K562 (cell line): Measurements from ENCODE around the gene SHISA7. TPM values are rescaled to one million over a fixed set of nuclear protein-coding genes. Genes with fewer than 3 reads are reported as not detected.

Source experiments
- ATAC-seq: fragments of 200-7000 bp; cut with Tn5 transposase; 3 replicates; pipeline ENCODE4 v1.9.1; 2020; ENCODE audit warnings: moderate library complexity
- BruUV-seq: library from RNA; stranded (reverse); fragments of 400-500 nt; replicated peaks from 2 replicates; lab custom pipeline; 2021; lab: Mats Ljungman, UMichigan
- CTCF ChIA-PET: fragments of 300-600 bp; formaldehyde crosslinking; extraction: SDS; loops from one replicate; lab custom pipeline; 2021; ENCODE audit warnings: low intra/inter-chr PET ratio; lab: Yijun Ruan, JAX
- POLR2A ChIA-PET: fragments of 300-600, 350-650 bp; sonication (Branson Sonifier 250); formaldehyde crosslinking; extraction: SDS; loops from one replicate; lab custom pipeline; 2021; ENCODE audit warnings: antibody characterized with exemption, inconsistent platforms; lab: Yijun Ruan, JAX
- DNase-seq, 4 experiments: peaks; one replicate each; pipeline versions ENCODE4 v3.0.0 to v3.0.0-alpha.2; 2011 to 2018; ENCODE audit warnings: low spot score in 3 of 4, mixed read lengths in 3 of 4; ENCODE audit errors: extremely low read depth in 1 of 4
- FAIRE-seq: peaks from 2 replicates; lab custom pipeline; 2011; peaks lifted over from hg19 to GRCh38; lab: Jason Lieb, UNC
- H2AFZ ChIP-seq: 2 replicates; pipeline ENCODE4 v1.6.0; 2011; ENCODE audit warnings: low read depth, low read length, control low read depth, inconsistent platforms
- H3K27ac ChIP-seq: fragments of 200-600 bp; 3 replicates; pipeline ENCODE4 v1.8.0; 2011; ENCODE audit warnings: low read depth, mild to moderate bottlenecking, control low read depth, inconsistent platforms, low read length, moderate library complexity, mixed read lengths; ENCODE audit errors: extremely low read depth
- H3K27me3 ChIP-seq, 2 experiments: fragments of 300-600 bp in 1 of 2; 2 replicates in 1 of 2; 3 replicates in 1 of 2; pipeline versions ENCODE4 v1.6.0 to v1.8.0; 2011; ENCODE audit warnings: inconsistent platforms in 2 of 2, low read length in 2 of 2, mild to moderate bottlenecking in 1 of 2, mixed read lengths in 1 of 2, moderate library complexity in 1 of 2; ENCODE audit not compliant: control insufficient read depth in 2 of 2, insufficient read depth in 2 of 2
- H3K36me3 ChIP-seq: fragments of 300-600 bp; 3 replicates; pipeline ENCODE4 v1.8.0; 2011; ENCODE audit warnings: mild to moderate bottlenecking, low read length, inconsistent platforms; ENCODE audit not compliant: control insufficient read depth, insufficient read depth
- H3K4me1 ChIP-seq, 2 experiments: fragments of 200-600 bp in 1 of 2; replicated peaks in 1 of 2; 2 replicates in 1 of 2; 3 replicates in 1 of 2; pipeline versions ENCODE4 v1.5.1 to v1.8.0; 2011; ENCODE audit warnings: inconsistent platforms in 2 of 2, low read length in 2 of 2, mild to moderate bottlenecking in 1 of 2, mixed read lengths in 1 of 2, moderate library complexity in 1 of 2; ENCODE audit not compliant: control insufficient read depth in 2 of 2, insufficient read depth in 2 of 2
- H3K4me2 ChIP-seq: 2 replicates; pipeline ENCODE4 v1.6.1; 2011; ENCODE audit warnings: low read length, control low read depth, inconsistent platforms, mixed read lengths; ENCODE audit not compliant: insufficient read depth
- H3K4me3 ChIP-seq: fragments of 200-600 bp; sonication (generic), shearing (Covaris generic); 2 replicates; pipeline ENCODE4 v1.5.1; 2016; ENCODE audit warnings: control low read depth, inconsistent platforms
- H3K79me2 ChIP-seq: fragments of 200-600 bp; 3 replicates; pipeline ENCODE4 v1.8.0; 2011; ENCODE audit warnings: low read length, inconsistent platforms; ENCODE audit not compliant: control insufficient read depth, insufficient read depth
- H3K9ac ChIP-seq, 2 experiments: 2 replicates each; pipeline versions ENCODE4 v1.6.0 to v1.6.1; 2011; ENCODE audit warnings: low read depth in 2 of 2, low read length in 2 of 2, control low read depth in 1 of 2, inconsistent platforms in 1 of 2, mild to moderate bottlenecking in 1 of 2, mixed read lengths in 1 of 2; ENCODE audit not compliant: insufficient read depth in 1 of 2
- H3K9me1 ChIP-seq: one replicate; pipeline ENCODE4 v1.6.0; 2011; ENCODE audit warnings: inconsistent platforms, mild to moderate bottlenecking, low read length, moderate library complexity; ENCODE audit not compliant: control insufficient read depth, insufficient read depth
- H3K9me3 ChIP-seq: replicated peaks from 2 replicates; pipeline ENCODE4 v1.5.1; 2011; ENCODE audit warnings: low read depth, low read length, inconsistent platforms; ENCODE audit not compliant: control insufficient read depth, insufficient read depth
- H4K20me1 ChIP-seq: replicated peaks from 2 replicates; pipeline ENCODE4 v1.6.1; 2011; ENCODE audit warnings: low read length, inconsistent platforms, mixed read lengths; ENCODE audit not compliant: control insufficient read depth, insufficient read depth
- BMI1 ChIP-seq: fragments of 150-350 bp; IDR thresholded peaks from 2 replicates; pipeline ENCODE4 v1.6.1; 2014; ENCODE audit warnings: low read length
- CBX8 ChIP-seq: fragments of 200-600 bp; sonication (generic); IDR thresholded peaks from 2 replicates; pipeline ENCODE4 v1.6.1; 2012; ENCODE audit warnings: borderline replicate concordance, mixed run types, low read depth, mild to moderate bottlenecking, moderate library complexity, mixed read lengths, low read length, control low read depth, inconsistent platforms; ENCODE audit not compliant: poor library complexity, severe bottlenecking; ENCODE audit errors: extremely low read depth
- FIP1L1 ChIP-seq: fragments of 200-400 bp; formaldehyde crosslinking; IDR thresholded peaks from 2 replicates; pipeline ENCODE4 v1.6.1; 2018; ENCODE audit warnings: mild to moderate bottlenecking, low read depth, low read length; ENCODE audit not compliant: poor library complexity, severe bottlenecking
- HNRNPL ChIP-seq: fragments of 200-400 bp; formaldehyde crosslinking; IDR thresholded peaks from 2 replicates; pipeline ENCODE4 v1.6.1; 2017; ENCODE audit warnings: low read depth, mild to moderate bottlenecking, low read length
- POLR2G ChIP-seq: fragments of 200-400 bp; formaldehyde crosslinking; IDR thresholded peaks from 2 replicates; pipeline ENCODE4 v1.6.1; 2017; ENCODE audit warnings: low read depth, mild to moderate bottlenecking, antibody characterized with exemption, low read length, moderate library complexity
- SNRNP70 ChIP-seq: fragments of 200-400 bp; formaldehyde crosslinking; optimal IDR thresholded peaks from 2 replicates; pipeline ENCODE3; 2017; ENCODE audit warnings: low read depth, low read length
- ZBTB43 ChIP-seq: sonication (generic); formaldehyde crosslinking; IDR thresholded peaks from 2 replicates; pipeline ENCODE4 v1.8.0; 2023; ENCODE audit warnings: mild to moderate bottlenecking, missing genetic modification reagents
- ZNF586 ChIP-seq: fragments of 450-650 bp; formaldehyde crosslinking; conservative IDR thresholded peaks from 2 replicates; pipeline ENCODE4 v1.4.0; 2020; ENCODE audit warnings: mild to moderate bottlenecking, moderate library complexity
- ZNF740 ChIP-seq, 3 experiments: fragments of 200-800 bp in 1 of 3; sonication (Bioruptor generic) in 1 of 3; sonication (generic) in 1 of 3; formaldehyde crosslinking in 1 of 3; IDR thresholded peaks; 2 replicates each; pipeline versions ENCODE4 v1.6.1 to v1.8.0; 2016 to 2022; ENCODE audit warnings: mild to moderate bottlenecking in 2 of 3, missing compliant biosample characterization in 2 of 3, missing genetic modification characterization in 2 of 3, missing genetic modification reagents in 1 of 3
- WGBS: fragments of 100-300 bp; shearing (Covaris generic); methylation state at CpG from one replicate; pipeline ENCODE4 v1.1.6; 2016; ENCODE audit warnings: low coverage, mixed read lengths; ENCODE audit not compliant: insufficient coverage; ENCODE audit errors: missing lambda C conversion rate; 5-methylcytosine and 5-hydroxymethylcytosine counted together
- in situ Hi-C: fragments of 300-500 bp; cut with MboI; formaldehyde crosslinking; loops from 4 replicates; pipeline ENCODE4 v1.15.0; 2018; ENCODE audit warnings: inconsistent platforms, mixed read lengths
- intact Hi-C: fragments of 100-400 bp; cut with micrococcal nuclease; formaldehyde crosslinking; loops from 2 replicates; pipeline ENCODE4 v1.14.2; 2022
- polyA plus RNA-seq, 8 experiments: library from polyadenylated mRNA; depleted of rRNA in 4 of 8; stranded (reverse) in 5 of 8; unstranded in 3 of 8; fragments of >200 nt; fragmentation: Nextera tagmentation in 2 of 8; fragmentation: Illumina TruSeq in 1 of 8; extraction: Ambion mirVana in 2 of 8; extraction: Trizol in 1 of 8; gene quantifications; 2 replicates each; pipeline versions ENCODE4 v1.2.1 to v1.2.3, GENCODE V29; 2011 to 2014; ENCODE audit warnings: inconsistent platforms in 1 of 8, missing spikeins in 1 of 8
- total RNA-seq, 7 experiments: library from RNA; depleted of rRNA in 6 of 7; stranded (reverse); fragments of >200 nt in 6 of 7; fragmentation: Illumina TruSeq in 2 of 7; extraction: Trizol in 2 of 7; gene quantifications; 2 replicates each; pipeline versions ENCODE4 v1.2.1 to v1.2.3, GENCODE V29; 2011 to 2021; ENCODE audit warnings: low replicate concordance in 1 of 7

The SHISA7 gene
- total and polyA plus RNA-seq, 9 of the 15 experiments (the other 6 are each of a cell fraction or from before 2014, with no cell fraction given) = 0.01 to 0.40 (median 0.07) TPM

- ATAC-seq (no peak), FAIRE-seq (no peak)
- Histone ChIP-seq H4K20me1 (no peaks in the 10 kb centered on the region), H2AFZ (no peak overlapping the region), H3K27me3 (peaks cover 0 to 4% of the 10 kb centered on the region in 2 experiments; a peak in 1 of 5 replicates)
- POLR2A ChIA-PET = interaction anchor here (0.7 to 2.3 kb wide), 6 partner anchors 8 to 107 kb away, joined by 3 to 5 read pairs (median 3); partner anchors contain the start of gene TMEM238
- TF ChIP-seq HNRNPL = 0 out of 2 replicates have a peak, but pooled peaks have one; percentile 38
- no peak for TF ChIP-seq ZBTB43 (CRISPR knock-in tag)
- TF ChIP-seq SNRNP70 = no peak
- 0 out of 2 replicates have a peak, but pooled peaks have one; percentile 58 for TF ChIP-seq ZNF740 (CRISPR knock-in tag; IDR thresholded peaks at IDR 0.05)
- no peak for TF ChIP-seq ZNF740 (tag; IDR thresholded peaks at IDR 0.05)
- peak; percentile 66 for TF ChIP-seq POLR2G
- peak; percentile 53 for TF ChIP-seq FIP1L1
- no peak for TF ChIP-seq CBX8
- TF ChIP-seq ZNF586 = no peak
- no peak for TF ChIP-seq BMI1
- TF ChIP-seq, all 486 proteins: peak for 4
- Histone ChIP-seq H3K4me1 (peaks cover 34 to 79% of the 10 kb centered on the region in 2 experiments), H3K36me3 (peaks cover 4% of the 10 kb centered on the region; the same call in 2 of the 3 replicates), H3K27ac (no peak overlapping the region), H3K9me3 (no peaks in the 10 kb centered on the region), H3K9ac (no peak overlapping the region), H3K4me2 (no peak overlapping the region), H3K9me1 (no peaks in the 10 kb centered on the region), H3K79me2 (peaks cover 5% of the 10 kb centered on the region; the same call in 2 of the 3 replicates), H3K4me3 (no peak overlapping the region)
- WGBS = 72% methylated on average over 29 of the region's 52 CpGs
- CTCF ChIA-PET = no interaction called here
- in situ Hi-C loops = no loop called here
- BruUV-seq = no TSS peak
- DNase-seq = no peak
- intact Hi-C loops = no loop called here
Observed at GRCh38 chr19:55490478-55491432, 47.7 kb upstream of the SHISA7 start.
